Measurements from ENCODE around the gene LPAR4. TPM values are rescaled to one million over a fixed set of nuclear protein-coding genes. Genes with fewer than 3 reads are reported as not detected.

LPAR4 gene, protein sequence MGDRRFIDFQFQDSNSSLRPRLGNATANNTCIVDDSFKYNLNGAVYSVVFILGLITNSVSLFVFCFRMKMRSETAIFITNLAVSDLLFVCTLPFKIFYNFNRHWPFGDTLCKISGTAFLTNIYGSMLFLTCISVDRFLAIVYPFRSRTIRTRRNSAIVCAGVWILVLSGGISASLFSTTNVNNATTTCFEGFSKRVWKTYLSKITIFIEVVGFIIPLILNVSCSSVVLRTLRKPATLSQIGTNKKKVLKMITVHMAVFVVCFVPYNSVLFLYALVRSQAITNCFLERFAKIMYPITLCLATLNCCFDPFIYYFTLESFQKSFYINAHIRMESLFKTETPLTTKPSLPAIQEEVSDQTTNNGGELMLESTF
- total RNA-seq = 17.3 and 20.1 TPM in 2 replicates
- long read RNA-seq, partial matches to known transcripts = 2 of 17 reads
- long read RNA-seq, other reads (novel, unspliced or antisense) = 13 of 17 reads

DNA sequence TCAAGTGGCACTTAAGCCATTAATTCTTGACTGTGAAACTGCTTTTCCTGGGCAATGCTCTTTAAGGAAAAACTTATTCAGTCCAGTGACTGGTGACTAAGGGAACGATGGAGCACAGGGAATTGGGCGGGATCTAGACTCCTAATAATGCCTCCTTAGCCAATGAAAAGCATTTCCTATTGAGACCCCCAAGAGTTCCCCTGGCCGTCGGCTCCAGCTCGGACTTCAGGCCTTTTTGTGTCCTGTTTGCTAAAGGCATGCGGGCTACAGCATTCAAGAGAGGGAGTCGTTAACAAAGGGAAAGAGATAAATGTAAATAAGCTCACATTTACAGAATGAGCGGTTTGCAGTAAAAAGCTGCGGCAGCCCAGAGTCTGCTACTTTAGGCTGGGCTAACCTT, at the start of gene LPAR4:
Gene LPAR4, plus strand, starts transcription at position 232 of the 400 bp plus-strand sequence. CDS start 7,150 bp downstream, outside the sequence.
- Mint-ChIP-seq H3K4me3 (peak within 1 kb of the TSS; percentile 91), H3K27ac (ENCODE audit: unreplicated experiment) (peak within 1 kb of the TSS; percentile 94), H3K27me3 (ENCODE audit: low read depth) (no peaks in the 10 kb centered on the region), H3K9me3 (peaks cover 4% of the 10 kb centered on the region), H3K36me3 (ENCODE audit: low read depth) (peaks cover 2% of the 10 kb centered on the region), H3K4me1 (peaks cover 36% of the 10 kb centered on the region)
- DNase-seq (ENCODE audit: low read depth, low spot score) = peak; percentile 18
- TF ChIP-seq, protein P1, sequence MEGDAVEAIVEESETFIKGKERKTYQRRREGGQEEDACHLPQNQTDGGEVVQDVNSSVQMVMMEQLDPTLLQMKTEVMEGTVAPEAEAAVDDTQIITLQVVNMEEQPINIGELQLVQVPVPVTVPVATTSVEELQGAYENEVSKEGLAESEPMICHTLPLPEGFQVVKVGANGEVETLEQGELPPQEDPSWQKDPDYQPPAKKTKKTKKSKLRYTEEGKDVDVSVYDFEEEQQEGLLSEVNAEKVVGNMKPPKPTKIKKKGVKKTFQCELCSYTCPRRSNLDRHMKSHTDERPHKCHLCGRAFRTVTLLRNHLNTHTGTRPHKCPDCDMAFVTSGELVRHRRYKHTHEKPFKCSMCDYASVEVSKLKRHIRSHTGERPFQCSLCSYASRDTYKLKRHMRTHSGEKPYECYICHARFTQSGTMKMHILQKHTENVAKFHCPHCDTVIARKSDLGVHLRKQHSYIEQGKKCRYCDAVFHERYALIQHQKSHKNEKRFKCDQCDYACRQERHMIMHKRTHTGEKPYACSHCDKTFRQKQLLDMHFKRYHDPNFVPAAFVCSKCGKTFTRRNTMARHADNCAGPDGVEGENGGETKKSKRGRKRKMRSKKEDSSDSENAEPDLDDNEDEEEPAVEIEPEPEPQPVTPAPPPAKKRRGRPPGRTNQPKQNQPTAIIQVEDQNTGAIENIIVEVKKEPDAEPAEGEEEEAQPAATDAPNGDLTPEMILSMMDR (conservative IDR thresholded peaks at IDR 0.05) = no peak

DNA sequence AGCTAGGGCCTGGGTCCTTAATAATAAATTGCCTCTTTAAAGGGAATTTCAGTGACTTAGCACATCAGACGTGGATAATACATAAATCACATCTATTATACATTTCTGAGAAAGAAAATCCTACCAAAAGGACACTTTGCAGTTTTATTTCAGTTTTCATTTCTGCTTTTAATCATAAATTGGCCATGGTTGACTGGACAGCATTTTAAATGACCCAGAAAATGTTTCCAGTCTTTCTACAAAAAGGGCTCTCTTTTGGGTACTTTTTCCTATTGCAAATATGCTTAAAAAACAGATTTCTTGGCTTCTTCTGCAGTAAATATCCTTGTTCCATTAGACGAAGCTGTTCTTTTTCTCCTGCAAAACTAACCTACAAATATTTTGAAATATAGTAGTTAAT, 41.4 kb upstream of the LPAR4 start:
- no peaks in the 10 kb centered on the region for H3K9me3 Mint-ChIP-seq
- H3K4me1 Mint-ChIP-seq = no peaks in the 10 kb centered on the region
- TF ChIP-seq, protein P1 (conservative IDR thresholded peaks at IDR 0.05) = no peak
- H3K27ac Mint-ChIP-seq (ENCODE audit: unreplicated experiment) = no peak overlapping the region
- H3K4me3 Mint-ChIP-seq = no peak overlapping the region
- no peak for DNase-seq (ENCODE audit: low read depth, low spot score)
- no peaks in the 10 kb centered on the region for H3K27me3 Mint-ChIP-seq (ENCODE audit: low read depth)
- no peaks in the 10 kb centered on the region for H3K36me3 Mint-ChIP-seq (ENCODE audit: low read depth)

DNA sequence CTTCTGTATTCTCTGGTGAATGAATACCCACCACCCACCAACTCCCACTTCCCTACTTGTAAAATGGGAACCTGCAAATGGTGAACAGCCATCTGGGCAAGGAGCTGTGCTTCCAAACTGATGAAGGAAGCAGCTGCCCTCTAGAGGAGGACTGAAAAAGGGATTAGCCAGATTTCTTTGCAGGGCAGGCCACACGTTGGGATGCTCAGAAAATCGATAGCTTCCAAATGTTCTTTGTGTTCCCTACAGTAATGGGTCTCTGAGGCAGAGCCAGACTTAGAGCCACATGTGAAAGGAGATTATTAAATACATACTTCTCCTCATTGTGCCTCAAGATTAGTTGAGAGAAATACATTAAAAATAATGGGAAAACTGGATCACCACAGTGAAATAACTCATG, 39.3 kb upstream of the LPAR4 start:
- no peak overlapping the region for H3K4me3 Mint-ChIP-seq
- DNase-seq (ENCODE audit: low read depth, low spot score) = no peak
- no peaks in the 10 kb centered on the region for H3K36me3 Mint-ChIP-seq (ENCODE audit: low read depth)
- H3K27me3 Mint-ChIP-seq (ENCODE audit: low read depth) = no peaks in the 10 kb centered on the region
- H3K27ac Mint-ChIP-seq (ENCODE audit: unreplicated experiment) = no peak overlapping the region
- H3K4me1 Mint-ChIP-seq = peaks cover 4% of the 10 kb centered on the region
- TF ChIP-seq, protein P1 (conservative IDR thresholded peaks at IDR 0.05) = peak; percentile 44
- H3K9me3 Mint-ChIP-seq = no peaks in the 10 kb centered on the region

DNA sequence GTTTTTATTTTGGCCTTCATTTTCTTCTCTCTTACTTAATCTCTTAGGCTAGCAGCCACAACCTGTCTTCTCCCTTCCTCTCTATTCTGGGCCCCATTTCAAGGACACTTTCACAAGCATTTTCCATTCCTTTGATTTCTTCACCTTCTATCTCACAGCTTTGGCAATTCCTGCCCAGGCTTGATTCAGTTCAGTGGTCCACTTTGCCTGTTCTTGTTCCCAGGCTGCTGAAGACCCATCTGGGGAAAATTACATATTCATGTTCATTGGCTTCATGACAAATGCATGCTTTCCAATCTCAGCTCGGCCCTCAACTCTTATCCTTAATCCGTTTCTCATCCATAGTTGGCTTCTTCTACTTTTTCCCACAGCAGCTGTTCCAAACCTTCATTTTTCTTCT, 38.7 kb upstream of the LPAR4 start:
- TF ChIP-seq, protein P1 (conservative IDR thresholded peaks at IDR 0.05) = no peak
- H3K9me3 Mint-ChIP-seq = no peaks in the 10 kb centered on the region
- no peaks in the 10 kb centered on the region for H3K36me3 Mint-ChIP-seq (ENCODE audit: low read depth)
- no peak overlapping the region for H3K4me3 Mint-ChIP-seq
- no peaks in the 10 kb centered on the region for H3K27me3 Mint-ChIP-seq (ENCODE audit: low read depth)
- H3K4me1 Mint-ChIP-seq = peaks cover 4% of the 10 kb centered on the region
- H3K27ac Mint-ChIP-seq (ENCODE audit: unreplicated experiment) = no peak overlapping the region
- no peak for DNase-seq (ENCODE audit: low read depth, low spot score)

DNA sequence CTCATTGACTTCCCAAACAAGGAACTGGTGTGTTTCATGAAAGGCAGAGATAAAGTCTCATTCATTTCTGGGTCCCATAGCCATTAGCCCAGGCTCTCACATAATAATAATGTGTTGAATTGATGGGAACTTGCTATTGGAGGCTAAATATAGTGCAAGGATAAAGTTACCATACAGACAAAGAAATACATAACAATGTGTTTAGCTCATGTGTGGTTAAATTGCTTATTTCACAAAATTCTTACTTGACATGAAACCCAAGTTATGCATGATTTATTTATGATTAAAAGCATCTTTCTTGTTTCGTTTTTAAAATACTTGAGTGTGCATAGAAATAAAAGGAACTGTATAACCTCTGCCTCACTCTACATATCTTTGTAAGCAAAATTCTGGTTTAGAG, 37.3 kb upstream of the LPAR4 start:
- no peaks in the 10 kb centered on the region for H3K9me3 Mint-ChIP-seq
- H3K4me3 Mint-ChIP-seq = no peak overlapping the region
- H3K36me3 Mint-ChIP-seq (ENCODE audit: low read depth) = no peaks in the 10 kb centered on the region
- no peaks in the 10 kb centered on the region for H3K27me3 Mint-ChIP-seq (ENCODE audit: low read depth)
- peaks cover 4% of the 10 kb centered on the region for H3K4me1 Mint-ChIP-seq
- TF ChIP-seq, protein P1 (conservative IDR thresholded peaks at IDR 0.05) = no peak
- DNase-seq (ENCODE audit: low read depth, low spot score) = no peak
- H3K27ac Mint-ChIP-seq (ENCODE audit: unreplicated experiment) = no peak overlapping the region
